Fibroblast of skin of left quadriceps (primary cell): ENCODE measurements around the gene CCDC90B.
"Not testable (repeated sequence)": the region's sequence is repeated elsewhere in the genome, so short reads cannot be mapped to it uniquely, and the experiment has no call there.

Experiments used
- DNase-seq, 2 experiments: peaks; one replicate each; pipeline ENCODE4 v3.0.0-alpha.2; 2013; ENCODE audit warnings: low read depth in 2 of 2

Gene CCDC90B

GRCh38 chr11:83287631-83288030 is 1.5 kb upstream of the CCDC90B start:
- DNase-seq = no peak

DNA sequence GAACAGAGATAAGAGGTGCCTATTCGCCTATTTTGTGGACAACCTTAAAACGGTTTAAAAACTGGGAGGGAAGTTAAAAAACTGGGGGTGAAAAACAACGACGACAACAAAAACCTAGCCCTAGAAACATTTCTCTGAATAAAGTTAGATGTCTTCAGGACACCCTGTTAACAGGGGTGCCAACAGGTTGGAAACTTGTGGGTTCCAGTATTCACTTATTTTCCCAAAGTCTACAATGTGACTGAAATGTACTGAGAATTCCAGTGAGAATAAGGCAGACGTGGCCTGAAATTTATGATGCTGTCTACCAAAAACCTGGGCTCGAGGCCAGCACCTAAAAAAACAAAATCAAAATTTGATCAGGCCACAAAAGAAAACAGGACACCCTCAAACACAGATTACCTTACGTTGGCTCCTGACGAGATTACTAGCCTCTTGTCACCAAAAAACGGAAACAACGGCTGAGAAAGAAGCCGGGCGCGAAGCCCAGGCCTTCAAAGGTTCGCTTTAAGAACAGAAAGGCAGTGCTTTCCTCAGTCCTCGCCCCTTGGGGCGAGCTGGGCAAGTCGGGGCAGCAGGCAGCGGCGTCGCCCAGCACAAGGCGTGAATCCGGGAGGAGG is 906 bp downstream of the CCDC90B start:
- DNase-seq = no peak

DNA sequence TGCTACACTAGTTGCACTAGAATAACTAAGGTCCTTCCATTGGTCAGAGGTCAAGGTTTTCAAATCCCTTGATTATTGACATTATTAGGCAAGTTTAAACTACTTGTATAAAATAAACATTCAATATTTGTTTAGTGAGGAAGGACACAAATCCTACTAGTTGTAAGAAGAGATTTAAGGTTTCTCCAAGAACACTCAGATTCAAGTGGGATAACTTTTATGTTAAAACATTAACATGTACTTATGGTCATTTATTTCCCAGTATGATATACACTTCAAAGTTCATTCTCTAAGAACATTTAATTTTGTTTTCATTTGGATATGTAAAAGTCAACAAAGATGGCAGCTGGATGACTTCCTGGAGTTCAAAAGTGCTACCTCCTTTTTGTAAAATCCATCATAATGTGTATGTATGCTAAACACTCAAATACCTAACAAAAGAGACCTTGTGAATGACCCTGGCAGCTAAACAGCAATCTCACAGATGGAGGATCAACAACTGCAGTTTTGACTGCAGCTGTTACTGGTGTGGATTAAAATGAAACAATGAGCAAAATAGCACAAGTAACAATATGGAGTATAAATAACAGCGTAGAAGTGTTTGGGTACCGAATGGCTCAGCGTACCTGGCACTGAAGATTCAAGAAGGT is 1.5 kb downstream of the CCDC90B start:
- DNase-seq = no peak

- DNase-seq = no peak
Observed at GRCh38 chr11:83282084-83282716, 4.0 kb downstream of the CCDC90B start.

DNA sequence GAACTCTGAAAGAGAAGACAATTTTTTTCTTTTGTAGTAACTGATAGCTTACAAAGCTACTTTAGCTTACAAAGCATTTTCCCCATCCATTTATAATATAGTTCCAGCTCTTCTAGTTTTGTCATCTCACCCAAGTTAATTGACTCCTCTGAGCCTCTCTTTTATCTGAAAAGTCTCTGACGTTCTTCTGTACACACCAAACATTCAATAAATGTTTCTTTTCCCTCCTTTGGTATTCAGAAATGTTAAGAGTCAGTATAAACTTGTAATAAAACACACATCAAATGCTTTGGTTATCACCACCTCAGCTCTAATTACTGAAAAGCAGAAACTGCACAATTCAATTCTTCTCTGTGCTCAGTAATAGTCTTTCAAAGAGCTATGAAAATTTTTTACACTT is 5.9 kb downstream of the CCDC90B start:
- no peak for DNase-seq

GRCh38 chr11:83278351-83278750 is 7.8 kb downstream of the CCDC90B start:
- DNase-seq = peak in 1 of 2 experiments; percentile 20

DNA sequence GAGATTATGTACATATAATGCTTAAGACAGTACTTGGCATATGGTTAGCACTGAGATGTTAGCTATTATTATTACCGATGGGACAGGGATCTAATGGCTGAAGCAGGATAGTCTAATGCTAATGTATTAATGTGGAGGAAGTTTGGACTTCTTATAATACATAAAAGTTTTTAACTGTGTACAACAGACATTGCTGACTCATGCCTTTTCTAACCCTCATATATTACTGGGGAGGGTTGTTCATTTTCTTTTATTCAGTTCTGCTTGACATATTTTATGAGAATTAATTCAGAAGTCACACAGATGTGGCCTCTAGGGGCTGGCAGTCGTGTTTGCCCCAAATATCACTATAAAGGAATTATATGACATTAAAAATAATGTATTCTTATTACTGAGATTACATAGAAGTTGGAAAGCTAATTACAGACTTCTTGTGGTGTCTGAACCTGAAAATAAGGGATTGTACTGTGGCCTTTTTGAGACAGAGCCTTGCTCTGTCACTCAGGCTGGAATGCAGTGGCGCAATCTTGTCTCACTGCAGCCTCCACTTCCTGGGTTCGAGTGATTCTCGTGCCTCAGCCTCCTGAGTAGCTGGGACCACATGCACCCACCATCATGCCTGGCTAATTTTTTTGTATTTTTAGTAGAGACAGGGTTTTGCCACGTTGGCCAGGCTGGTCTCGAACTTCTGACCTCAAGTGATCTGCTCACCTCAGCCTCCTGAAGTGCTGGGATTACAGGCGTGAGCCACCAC is 10.1 kb downstream of the CCDC90B start:
- no peak for DNase-seq

GRCh38 chr11:83272627-83273026 is 13.5 kb downstream of the CCDC90B start:
- DNase-seq = no peak

GRCh38 chr11:83271734-83272133 is 14.4 kb downstream of the CCDC90B start:
- not testable (repeated sequence) for DNase-seq

DNA sequence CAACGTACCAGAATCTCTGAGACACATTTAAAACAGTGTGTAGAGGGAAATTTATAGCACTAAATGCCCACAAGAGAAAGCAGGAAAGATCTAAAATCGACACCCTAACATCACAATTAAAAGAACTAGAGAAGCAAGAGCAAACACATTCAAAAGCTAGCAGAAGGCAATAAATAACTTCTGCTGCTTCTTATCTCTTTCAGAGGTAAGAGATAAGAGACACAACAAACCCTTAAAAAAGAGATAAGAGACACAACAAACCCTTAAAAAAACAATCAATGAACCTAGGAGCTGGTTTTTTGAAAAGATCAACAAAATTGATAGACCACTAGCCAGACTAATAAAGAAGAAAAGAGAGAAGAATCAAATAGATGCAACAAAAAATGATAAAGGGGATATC is 17.1 kb downstream of the CCDC90B start:
- DNase-seq = not testable (repeated sequence)

GRCh38 chr11:83265331-83265730 is 20.8 kb downstream of the CCDC90B start:
- no peak for DNase-seq

GRCh38 chr11:83259559-83259958 is 26.6 kb downstream of the CCDC90B start:
- DNase-seq = no peak

GRCh38 chr11:83257761-83258168 is 28.4 kb downstream of the CCDC90B start:
- no peak for DNase-seq

DNA sequence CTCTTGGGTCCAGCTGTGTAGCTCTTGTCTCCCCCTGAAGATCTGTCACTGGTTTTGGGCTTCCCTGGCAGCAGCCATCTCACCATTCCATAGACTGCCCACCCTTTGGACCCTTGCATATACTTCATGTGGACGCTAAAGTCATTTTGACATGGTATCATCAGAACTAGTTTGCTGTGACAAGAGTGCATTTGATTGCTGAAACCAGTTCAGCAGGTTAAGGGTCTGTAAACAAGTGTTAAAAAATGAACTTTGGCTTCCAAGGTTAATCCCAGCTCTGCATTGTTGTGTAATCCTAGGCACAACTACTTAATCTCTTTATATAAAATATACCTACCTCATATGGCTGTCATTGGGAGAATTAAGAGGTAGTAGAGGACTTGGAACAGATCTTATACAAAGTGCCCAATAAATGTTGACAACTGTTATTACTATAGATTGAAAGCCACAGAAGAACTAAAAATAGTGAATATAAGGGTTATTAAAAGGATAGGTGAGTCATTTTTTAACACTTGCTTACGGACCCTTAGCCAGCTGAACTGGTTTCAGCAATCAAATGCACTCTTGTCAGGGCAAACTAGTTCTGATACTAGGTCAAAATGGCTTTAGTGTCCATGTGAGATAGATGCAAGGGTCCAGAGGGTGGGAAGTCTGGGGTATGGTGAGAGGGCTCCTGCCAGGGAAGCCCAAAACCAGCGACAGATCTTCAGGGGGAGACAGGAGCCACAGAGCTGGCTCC is 29.4 kb downstream of the CCDC90B start:
- DNase-seq = no peak

DNA sequence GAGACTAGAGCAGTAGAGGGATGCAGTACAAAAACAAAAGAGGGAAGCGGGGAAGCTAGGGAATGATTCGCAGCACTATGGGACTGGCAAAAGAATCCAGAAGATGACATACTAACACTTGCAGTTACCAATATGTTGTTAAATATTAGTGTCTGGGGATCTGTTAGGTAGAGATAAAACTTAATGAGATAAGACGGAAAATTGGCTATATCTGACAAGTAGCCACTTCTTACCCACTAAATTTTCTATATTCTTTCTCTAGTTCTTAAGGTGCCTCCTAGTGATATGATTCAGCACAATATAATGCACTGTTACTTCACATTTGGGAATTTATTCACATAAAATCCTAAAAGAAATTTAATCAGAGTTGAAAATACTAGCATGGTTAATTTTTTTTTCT is 30.8 kb downstream of the CCDC90B start:
- no peak for DNase-seq

- DNase-seq = no peak
Observed at GRCh38 chr11:83252941-83253340, 33.2 kb downstream of the CCDC90B start.

DNA sequence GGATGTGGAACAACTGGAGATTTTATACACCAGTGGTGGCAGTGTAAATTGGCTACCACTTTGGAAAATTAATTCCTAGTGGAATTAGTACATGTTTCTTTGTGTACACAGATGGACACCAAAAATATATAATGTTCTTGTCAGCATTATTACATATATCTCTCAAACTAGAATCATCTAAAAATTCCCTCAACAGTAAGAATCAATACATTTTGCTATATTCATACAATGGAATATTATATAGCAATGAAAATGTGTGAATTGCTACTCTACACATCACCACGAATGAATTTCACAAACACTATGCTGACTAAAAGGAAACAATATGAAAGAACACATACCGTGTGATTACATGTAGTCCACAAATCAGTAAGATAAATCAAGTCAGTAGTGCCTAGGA is 33.9 kb downstream of the CCDC90B start:
- no peak for DNase-seq

- peak in 1 of 2 experiments; percentile 13 for DNase-seq
Observed at GRCh38 chr11:83249972-83250593, 36.1 kb downstream of the CCDC90B start.

- no peak for DNase-seq
Observed at GRCh38 chr11:83249445-83249844, 36.7 kb downstream of the CCDC90B start.

GRCh38 chr11:83241291-83241946 is 44.7 kb downstream of the CCDC90B start:
- peak; percentile 19 to 20 for DNase-seq

GRCh38 chr11:83238111-83238510 is 48.1 kb downstream of the CCDC90B start:
- no peak for DNase-seq
